Measurements from ENCODE around the gene TNC. TPM values are rescaled to one million over a fixed set of nuclear protein-coding genes. Genes with fewer than 3 reads are reported as not detected.

TNC gene
- polyA plus RNA-seq, 1 of the 3 experiments (the other 2 are of a cell fraction): 805 TPM

GRCh38 chr9:115115117-115115880 lies 2.7 kb downstream of the TNC start:
- Histone ChIP-seq H3K9ac (peak overlapping the region; percentile 89; the same call in 1 of the 2 replicates), H3K4me3 (ENCODE audit: low read depth in 2 of 2, low read length in 1 of 2) (peak overlapping the region; percentile 70 to 83; a peak in 3 of 4 replicates), H3K4me2 (peak overlapping the region; percentile 76), H3K27me3 (ENCODE audit: insufficient read depth) (no peaks in the 10 kb centered on the region), H3F3A (replicated peaks; ENCODE audit: insufficient read depth) (peaks cover 68% of the 10 kb centered on the region), H3K9me2 (no peaks in the 10 kb centered on the region), H3K4me1 (ENCODE audit: control insufficient read depth in 1 of 2, insufficient read depth in 2 of 2, low read depth in 1 of 2, low read length in 1 of 2) (peaks cover 10 to 20% of the 10 kb centered on the region in 2 experiments; a peak in 3 of 4 replicates), H3K79me2 (ENCODE audit: insufficient read depth) (peaks cover 76% of the 10 kb centered on the region), H3K9me3 (no peaks in the 10 kb centered on the region), H3K36me3 (replicated peaks in 1 of 2; ENCODE audit: control insufficient read depth in 1 of 2, insufficient read depth in 2 of 2, low read length in 1 of 2) (peaks cover 31 to 42% of the 10 kb centered on the region in 2 experiments), H4K20me1 (ENCODE audit: insufficient read depth) (peaks cover 4% of the 10 kb centered on the region; the same call in 1 of the 2 replicates), H3K27ac (ENCODE audit: low read depth in 2 of 2, low read length in 1 of 2) (peak overlapping the region; percentile 87 to 92; a peak in 3 of 4 replicates), H2AFZ (ENCODE audit: low read depth) (no peak overlapping the region)
- CTCF ChIA-PET: interaction anchor here (1.1 kb wide), 1 partner anchor 13 kb away, joined by 3 read pairs; no protein-coding TSS in a partner anchor
- TF ChIP-seq GATA2 (CRISPR knock-in tag; IDR thresholded peaks at IDR 0.05): no peak
- TF ChIP-seq GABPA (IDR thresholded peaks at IDR 0.05; ENCODE audit: low read depth): no peak
- peak; percentile 23; the same call in 1 of the 2 replicates for TF ChIP-seq JUND (IDR thresholded peaks at IDR 0.05)
- peak; percentile 70 for TF ChIP-seq PBX3 (IDR thresholded peaks at IDR 0.05)
- TF ChIP-seq YY1 (IDR thresholded peaks at IDR 0.05; ENCODE audit: low read depth): no peak
- no peak for TF ChIP-seq FOXJ3 (CRISPR knock-in tag; IDR thresholded peaks at IDR 0.05)
- TF ChIP-seq FOSL2 (IDR thresholded peaks at IDR 0.05; ENCODE audit: borderline replicate concordance, low read depth): peak; percentile 42; the same call in 1 of the 2 replicates
- TF ChIP-seq CTCF (IDR thresholded peaks at IDR 0.05): no peak
- POLR2A ChIA-PET: no interaction called here
- DNase-seq: no peak
- 45% methylated on average over 2 of the region's 2 CpGs for WGBS (ENCODE audit: low lambda C conversion rate)

DNA sequence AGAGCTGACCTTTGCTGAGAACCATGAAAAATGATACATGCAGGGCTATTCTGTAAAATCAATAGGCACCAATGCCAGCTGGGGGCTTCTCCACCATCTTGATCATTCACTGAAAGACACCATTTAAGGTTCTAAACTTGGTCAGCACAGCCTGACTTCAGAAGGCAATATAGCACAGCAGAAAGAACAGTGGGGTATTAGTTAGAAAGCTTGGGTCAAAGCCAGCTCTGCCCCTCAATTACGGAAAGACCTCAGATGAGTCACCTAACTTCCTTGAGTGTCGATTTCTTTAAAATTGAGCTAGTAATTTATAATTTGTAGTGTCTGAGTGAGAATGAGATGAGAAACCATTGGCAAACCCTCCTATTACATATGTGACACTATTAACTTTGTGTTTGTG lies 3.4 kb downstream of the TNC start:
- Histone ChIP-seq H3K9me3 (no peaks in the 10 kb centered on the region), H3K9ac (no peak overlapping the region; the same call in 1 of the 2 replicates), H3K79me2 (ENCODE audit: insufficient read depth) (peaks cover 84% of the 10 kb centered on the region), H3K4me2 (peak overlapping the region; percentile 76; the same call in 1 of the 2 replicates), H3K27ac (ENCODE audit: low read depth in 2 of 2, low read length in 1 of 2) (peak overlapping the region in 1 of 2 experiments; percentile 92; a peak in 3 of 4 replicates), H4K20me1 (ENCODE audit: insufficient read depth) (peaks cover 12% of the 10 kb centered on the region; the same call in 1 of the 2 replicates), H3K4me1 (ENCODE audit: control insufficient read depth in 1 of 2, insufficient read depth in 2 of 2, low read depth in 1 of 2, low read length in 1 of 2) (peaks cover 10 to 25% of the 10 kb centered on the region in 2 experiments; a peak in 3 of 4 replicates), H3K36me3 (replicated peaks in 1 of 2; ENCODE audit: control insufficient read depth in 1 of 2, insufficient read depth in 2 of 2, low read length in 1 of 2) (peaks cover 35 to 47% of the 10 kb centered on the region in 2 experiments), H3K9me2 (no peaks in the 10 kb centered on the region), H3K27me3 (ENCODE audit: insufficient read depth) (no peaks in the 10 kb centered on the region), H3F3A (replicated peaks; ENCODE audit: insufficient read depth) (peaks cover 75% of the 10 kb centered on the region), H3K4me3 (ENCODE audit: low read depth in 2 of 2, low read length in 1 of 2) (peak overlapping the region; percentile 16 to 70; a peak in 2 of 4 replicates), H2AFZ (ENCODE audit: low read depth) (no peak overlapping the region)
- TF ChIP-seq IRF3 (IDR thresholded peaks at IDR 0.05; ENCODE audit: low read depth, low read length) (no peak), FOXM1 (IDR thresholded peaks at IDR 0.05; ENCODE audit: low read depth) (no peak), SMC3 (IDR thresholded peaks at IDR 0.05; ENCODE audit: low read depth, low read length) (no peak), GATA2 (CRISPR knock-in tag; IDR thresholded peaks at IDR 0.05) (no peak), RCOR1 (IDR thresholded peaks at IDR 0.05; ENCODE audit: low read length) (no peak), NFIC (IDR thresholded peaks at IDR 0.05; ENCODE audit: borderline replicate concordance) (peak; percentile 37; the same call in 1 of the 2 replicates), TCF12 (IDR thresholded peaks at IDR 0.05) (no peak), JUND (IDR thresholded peaks at IDR 0.05) (0 out of 2 replicates have a peak, but pooled peaks have one; percentile 16), TEAD4 (IDR thresholded peaks at IDR 0.05; ENCODE audit: borderline replicate concordance, insufficient read depth) (no peak), POLR2AphosphoS5 (IDR thresholded peaks at IDR 0.05; ENCODE audit: low read depth, low read length) (0 out of 2 replicates have a peak, but pooled peaks have one; percentile 20), FOSL2 (IDR thresholded peaks at IDR 0.05; ENCODE audit: borderline replicate concordance, low read depth) (peak; percentile 33; the same call in 1 of the 2 replicates)
- ChIA-PET POLR2A (no interaction called here), CTCF (no interaction called here)
- no peak for DNase-seq
- WGBS (ENCODE audit: low lambda C conversion rate): 18% methylated on average over 2 of the region's 2 CpGs

Measured in SK-N-SH (cell line).